HG02798 (cell line): ENCODE results near the gene PSMB9.

Source experiments
- ATAC-seq: cut with Tn5 transposase; IDR thresholded peaks from one replicate; pipeline ENCODE4 v1.9.1; 2021; ENCODE audit warnings: mild to moderate bottlenecking; ENCODE audit not compliant: unreplicated experiment, poor library complexity

PSMB9 gene

DNA sequence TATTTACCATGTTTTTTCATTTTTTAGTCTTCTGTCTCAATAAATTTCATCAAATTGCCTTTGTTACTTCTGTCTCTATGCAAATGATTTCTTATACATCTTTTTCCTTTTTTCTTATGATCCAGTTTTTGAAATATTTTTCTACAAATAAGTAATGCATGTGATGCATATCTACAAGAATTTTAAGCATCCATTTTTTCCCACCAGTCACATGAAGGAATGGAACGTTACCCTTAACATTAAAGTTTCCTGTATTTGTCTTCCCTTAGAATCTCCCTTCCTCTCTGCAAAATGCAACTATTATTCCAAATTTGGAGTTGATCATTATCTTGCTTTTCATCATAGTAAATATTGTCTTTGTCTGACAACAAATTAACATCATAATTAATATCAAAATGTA, 35.5 kb downstream of the PSMB9 start:
- no peak for ATAC-seq

GRCh38 chr6:32890831-32891230, 36.8 kb downstream of the PSMB9 start:
- ATAC-seq: no peak

DNA sequence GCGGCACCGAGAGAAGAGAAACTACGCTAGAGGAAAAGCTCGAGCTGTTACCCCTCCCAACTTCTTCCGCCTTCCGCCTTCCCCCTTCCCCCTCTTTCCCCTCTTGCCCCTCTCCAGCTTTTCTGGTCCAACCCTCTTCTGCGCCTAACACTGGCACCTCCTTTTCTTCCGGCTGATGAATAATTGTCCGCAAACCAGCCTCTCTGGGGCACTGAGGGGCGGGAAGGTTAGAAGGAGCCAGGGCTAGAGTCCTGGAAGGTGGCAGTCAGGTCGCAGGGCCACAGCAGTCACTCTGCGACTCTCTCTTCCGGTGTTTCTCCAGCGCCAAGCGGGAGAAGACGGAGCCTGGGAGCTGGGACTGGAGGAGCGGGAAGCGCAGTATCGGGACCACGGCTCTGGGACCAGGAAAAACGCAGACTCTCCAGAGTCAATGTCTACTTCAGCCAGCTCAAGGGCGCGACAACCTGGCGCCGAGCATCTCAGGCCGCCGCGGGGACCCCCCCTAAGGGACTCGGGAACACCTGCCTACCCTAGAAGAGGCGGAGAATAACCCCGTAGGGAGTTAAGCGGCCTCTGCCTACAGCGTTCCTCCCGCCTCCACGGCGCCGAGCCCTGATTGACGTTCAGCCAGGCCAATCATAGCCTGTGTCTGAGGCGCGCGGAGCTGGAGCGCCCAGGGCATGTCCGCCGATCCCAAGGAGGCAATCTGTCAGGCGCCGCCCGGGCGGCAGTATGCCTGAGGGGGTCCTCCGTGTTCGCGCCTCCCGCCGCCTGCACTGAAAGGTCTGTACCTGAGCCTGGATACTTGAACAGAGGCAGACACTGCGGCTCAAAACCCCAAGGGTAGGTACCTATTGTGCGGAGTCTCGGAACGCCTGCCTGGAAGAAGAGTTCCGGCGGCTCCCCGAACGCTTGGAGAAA, 40.4 kb downstream of the PSMB9 start:
- ATAC-seq: peak; percentile 97

- peak; percentile 10 for ATAC-seq
These were observed 41.0 kb downstream of the PSMB9 start for GRCh38 chr6:32895006-32895345.

DNA sequence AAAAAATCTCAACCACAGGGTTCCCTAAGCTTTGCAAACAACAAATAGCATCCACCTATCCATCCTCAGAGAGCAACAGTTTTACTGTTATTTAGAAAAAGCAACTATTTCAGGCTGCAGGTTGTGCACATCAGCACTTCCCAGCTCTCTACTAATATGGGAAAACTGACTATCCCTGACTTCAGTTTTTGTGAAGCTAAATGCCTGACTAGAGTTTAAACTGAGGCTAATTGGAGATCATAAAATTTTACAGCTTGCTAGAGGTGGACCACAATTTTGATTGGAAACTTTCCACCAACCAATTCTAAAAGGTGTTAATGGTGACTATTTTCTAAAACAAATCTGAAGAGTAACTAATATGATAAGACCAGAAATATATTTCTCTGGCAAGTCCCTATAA, 50.0 kb downstream of the PSMB9 start:
- ATAC-seq: no peak

DNA sequence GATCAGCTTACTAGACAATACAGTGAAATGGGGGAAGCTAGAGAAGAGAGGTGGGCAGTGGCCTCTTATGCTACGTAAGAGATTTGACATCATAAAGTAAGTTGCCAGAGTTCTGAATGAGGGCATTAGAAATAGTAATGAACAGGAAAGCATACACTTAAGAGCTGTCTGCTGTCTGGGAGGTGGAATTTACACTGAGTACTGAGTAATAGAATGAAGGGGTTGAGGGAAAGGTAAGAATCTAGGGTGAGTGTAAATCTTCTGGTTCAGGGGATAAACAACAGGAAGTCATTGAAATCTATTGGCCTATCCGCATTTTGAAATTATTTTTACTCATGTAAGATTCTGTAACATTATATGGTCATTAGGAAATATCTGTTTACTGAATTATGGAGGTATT, 51.1 kb downstream of the PSMB9 start:
- no peak for ATAC-seq

- ATAC-seq: no peak
These were observed 52.5 kb downstream of the PSMB9 start for GRCh38 chr6:32906539-32906938.

GRCh38 chr6:32908897-32909296, 54.9 kb downstream of the PSMB9 start:
- ATAC-seq: no peak
